ENCODE results near the gene MCU. TPM values are rescaled to one million over a fixed set of nuclear protein-coding genes. Genes with fewer than 3 reads are reported as not detected.
"Not testable (repeated sequence)": the region's sequence is repeated elsewhere in the genome, so short reads cannot be mapped to it uniquely, and the experiment has no call there.

The MCU gene
- total RNA-seq, 1 experiment from 2014 or later = 42.7 TPM

DNA sequence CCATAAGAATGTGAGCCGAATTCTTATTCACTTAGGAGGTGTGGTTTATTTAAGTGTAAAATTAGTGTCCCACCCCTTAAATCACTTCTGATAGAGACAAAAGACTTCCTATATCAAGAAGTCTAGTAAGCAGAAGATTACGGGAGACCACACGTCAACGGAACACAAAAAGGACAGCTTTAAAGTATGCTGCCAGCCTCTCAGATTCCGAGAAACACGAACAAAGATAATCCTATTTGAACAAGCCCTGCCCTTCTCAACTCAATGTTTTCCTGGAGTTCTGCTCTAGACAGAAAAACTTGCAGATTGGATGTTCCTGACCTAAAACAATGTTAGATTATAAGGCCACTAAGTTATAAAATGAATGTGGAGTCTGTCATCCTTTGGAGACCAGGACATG, 4.9 kb upstream of the MCU start:
- DNase-seq (ENCODE audit: low read depth) = no peak

DNA sequence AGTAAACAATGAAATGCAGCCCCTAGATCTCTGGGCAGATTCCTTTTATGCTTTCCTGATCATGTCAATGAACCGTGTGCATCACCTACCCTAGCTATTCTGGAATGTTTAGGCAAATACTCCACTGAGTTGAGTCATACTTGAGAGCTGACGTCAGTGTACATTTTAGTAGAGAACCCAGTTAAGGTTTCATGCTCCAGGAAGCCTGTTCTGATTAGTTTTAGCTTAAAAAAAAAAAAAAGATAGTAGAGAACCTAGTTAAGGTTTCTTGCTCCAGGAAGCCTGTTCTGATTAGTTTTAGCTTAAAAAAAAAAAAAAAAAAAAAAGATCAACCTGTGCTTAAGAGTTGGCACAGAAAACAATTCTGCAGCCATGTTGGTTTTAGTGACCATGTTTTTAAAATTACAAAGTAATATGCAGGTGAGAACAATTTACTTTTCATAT, 3.7 kb upstream of the MCU start:
- peak; percentile 79 for DNase-seq (ENCODE audit: low read depth)

DNA sequence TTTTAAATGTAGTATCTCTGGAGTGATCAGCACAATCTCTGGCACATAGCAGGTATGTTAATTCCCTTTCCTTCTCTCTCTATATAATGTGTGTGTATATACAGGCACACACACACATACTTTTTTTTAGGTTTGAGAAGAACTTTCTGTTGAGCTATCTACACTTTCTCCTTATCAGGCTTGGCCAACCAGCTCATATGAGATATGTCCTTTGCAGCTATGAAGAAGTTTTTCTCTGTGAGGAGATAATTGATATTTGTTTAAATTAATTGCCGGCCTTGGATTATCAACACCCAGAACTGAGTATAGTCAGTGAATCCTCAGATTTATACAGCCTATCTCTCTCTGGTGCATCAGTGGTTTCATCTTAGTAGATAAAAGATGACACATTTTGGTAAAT, 2.3 kb upstream of the MCU start:
- DNase-seq (ENCODE audit: low read depth) = no peak

DNA sequence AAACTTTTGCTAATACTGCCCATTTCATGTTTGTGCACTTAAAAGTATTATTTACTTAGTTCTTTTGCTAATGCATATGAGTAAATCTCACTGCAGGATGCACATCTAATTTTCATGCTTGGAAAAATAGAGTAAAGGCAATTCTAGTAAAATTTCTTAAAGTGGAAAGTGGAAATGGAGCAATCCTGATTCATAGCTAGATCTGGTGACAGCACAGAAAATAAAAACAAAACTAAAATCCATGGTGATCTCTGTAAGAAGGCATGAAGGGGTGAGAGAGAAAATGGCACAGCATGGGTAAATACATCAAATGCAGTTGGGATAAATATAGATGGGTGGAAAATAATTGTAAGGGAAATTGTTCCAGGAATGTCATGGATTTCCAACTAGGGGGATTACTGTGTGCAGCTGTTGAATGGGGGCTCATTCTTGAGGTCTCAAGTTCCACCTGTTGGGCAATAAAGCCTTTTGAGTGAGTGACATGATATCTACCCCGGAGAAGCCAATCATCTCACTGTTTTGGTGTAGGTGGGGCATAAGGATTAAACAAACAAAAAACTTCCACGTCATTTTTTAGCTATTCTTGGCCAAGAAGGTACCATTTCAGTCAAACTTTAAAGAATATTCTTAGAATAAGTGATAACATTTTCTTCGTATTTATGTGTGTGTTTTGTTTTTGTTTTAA, 1.7 kb upstream of the MCU start:
- no peak for DNase-seq (ENCODE audit: low read depth)

DNA sequence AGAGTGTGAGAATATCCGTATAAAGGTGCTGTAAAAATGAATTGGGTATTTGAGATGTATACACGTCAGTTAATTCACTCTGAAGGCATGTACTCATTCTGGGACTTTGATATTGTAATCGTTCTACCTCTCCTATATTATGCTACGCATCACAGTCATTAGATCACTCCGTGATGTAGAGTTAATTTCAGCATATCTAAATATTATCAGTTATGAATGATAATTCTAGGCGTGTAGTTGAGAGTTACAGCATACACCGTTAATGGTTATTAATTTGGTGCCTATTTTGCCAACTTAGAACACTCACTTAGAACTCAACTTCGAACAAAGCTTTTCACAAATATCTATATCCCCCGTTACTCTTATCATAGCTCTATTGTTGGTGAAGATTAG, 477 bp upstream of the MCU start:
- no peak for DNase-seq (ENCODE audit: low read depth)

DNA sequence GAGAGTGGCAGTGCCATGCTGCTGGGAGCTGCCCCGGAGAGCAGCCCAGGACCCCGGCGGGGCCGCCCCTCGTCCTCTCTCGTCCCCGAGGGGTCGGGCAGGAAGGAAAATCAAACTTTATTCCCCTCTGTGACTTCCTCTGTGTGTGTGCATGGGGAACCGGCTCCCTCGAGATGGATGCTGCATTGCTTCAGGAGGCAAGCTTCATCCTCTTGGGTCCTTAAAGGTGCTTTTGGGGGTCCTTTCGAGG, 726 bp downstream of the MCU start:
- DNase-seq (ENCODE audit: low read depth) = no peak

DNA sequence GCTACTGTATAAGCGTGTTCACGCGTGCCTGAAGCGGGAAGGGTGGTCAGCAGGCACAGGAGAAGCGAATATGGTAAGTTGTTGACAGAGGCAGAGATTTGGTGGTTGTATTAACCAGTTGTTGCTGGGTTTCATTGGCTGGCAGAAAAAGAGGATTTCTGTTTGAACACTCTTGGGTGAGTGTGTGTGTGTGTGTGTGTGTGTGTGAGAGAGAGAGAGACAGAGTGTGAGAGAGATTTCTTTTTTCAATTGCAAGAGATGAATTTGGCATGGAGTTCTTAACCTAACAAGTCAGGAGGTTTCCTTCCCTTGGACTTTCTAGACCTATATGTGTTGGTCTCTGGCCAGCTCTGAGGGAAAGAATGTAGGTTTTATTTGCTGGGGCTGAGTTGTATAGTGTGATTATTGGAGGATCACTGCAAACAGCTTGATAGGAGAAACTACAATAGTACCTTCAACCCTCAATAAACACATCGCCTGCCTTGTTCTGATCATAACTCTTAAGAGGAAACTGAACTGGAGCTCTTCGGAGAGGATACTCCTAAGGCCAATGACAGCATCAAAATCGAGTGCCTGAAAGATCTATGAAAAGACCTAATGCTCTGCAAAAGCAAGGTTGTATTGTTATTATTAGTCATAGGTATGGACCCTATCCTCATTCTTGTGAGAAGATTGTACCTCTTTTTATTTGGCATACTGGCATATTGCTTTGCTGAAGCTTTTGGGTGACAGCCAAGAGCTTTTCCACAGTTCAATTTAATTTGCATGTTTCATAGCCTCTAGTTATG, 1.2 kb downstream of the MCU start:
- DNase-seq (ENCODE audit: low read depth) = peak; percentile 4

DNA sequence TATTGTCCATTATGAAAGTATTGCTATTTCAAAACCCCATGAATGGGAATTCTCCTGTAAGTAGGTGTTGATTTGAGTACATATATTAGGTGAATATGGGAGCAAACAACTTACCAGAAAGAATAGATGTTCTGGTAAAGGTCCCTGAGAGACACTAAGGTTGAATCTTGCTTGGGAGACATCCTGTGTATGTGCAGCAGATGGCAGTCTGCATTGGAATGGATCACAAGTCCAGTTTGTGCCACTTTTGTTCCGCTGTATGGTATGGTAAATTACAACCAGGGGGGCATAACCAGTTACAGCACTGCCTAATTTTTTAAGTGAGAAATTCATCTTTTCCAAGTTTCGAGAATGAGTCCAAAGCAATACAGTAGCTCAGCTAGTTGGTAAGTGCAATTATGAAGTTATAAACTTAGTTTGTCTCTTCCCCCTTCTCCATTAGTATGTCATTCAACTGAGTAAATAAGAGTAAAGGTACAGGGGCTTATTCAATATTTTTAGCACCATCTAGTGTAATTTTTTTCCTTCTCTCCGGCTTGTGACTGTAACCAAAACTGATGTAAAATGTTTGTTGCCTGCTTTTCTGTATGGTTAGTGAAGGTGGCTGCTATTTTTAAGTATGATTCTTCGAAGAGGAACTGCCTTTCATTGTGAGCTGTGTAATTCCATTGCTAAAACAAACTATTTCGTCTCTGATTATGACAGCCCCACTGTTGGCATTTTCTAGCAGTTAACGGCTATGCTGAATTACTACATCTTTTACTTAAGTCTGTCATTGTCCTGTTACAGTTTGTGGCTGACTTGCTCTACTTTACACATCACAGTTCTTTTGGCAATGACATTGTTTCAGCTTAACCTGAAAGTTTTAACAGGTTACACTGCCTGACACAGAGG, 2.8 kb downstream of the MCU start:
- DNase-seq (ENCODE audit: low read depth) = peak; percentile 35

DNA sequence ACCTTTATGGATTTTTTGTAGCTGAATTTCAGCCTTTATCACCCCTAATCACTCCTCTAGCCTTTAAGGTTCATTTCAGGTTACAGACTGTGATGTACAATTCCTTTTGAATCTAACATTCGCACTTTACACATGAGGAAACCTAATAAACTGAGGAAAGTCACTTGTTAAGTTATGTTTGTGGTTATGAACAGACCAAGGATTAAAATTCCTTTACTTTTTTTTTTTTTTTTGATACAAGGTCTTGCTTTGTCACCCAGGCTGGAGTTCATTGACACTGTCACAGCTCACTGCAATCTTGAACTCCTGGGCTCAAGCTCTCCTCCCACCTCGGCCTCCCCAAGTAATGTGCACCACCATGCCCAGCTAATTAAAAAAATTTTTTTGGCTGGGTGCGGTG, 3.6 kb downstream of the MCU start:
- no peak for DNase-seq (ENCODE audit: low read depth)

DNA sequence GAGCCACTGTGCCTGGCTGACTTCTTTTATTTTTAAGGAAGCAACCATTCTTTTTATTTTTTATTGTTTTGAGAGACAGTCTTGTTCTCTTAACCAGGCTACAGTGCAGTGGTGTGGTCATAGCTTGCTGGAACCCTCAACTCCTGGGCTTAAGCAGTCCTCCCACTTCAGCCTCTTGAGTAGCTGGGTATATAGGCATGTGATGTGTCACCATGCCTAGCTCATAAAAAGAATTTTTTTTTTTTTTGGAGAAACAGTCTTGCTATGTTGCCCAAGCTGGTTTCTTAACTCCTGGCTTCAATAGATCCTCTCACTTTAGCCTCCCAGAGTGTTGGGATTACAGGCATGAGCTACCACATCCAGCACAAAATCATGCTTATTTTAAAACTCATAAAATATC, 5.8 kb downstream of the MCU start:
- DNase-seq (ENCODE audit: low read depth) = peak; percentile 19

DNA sequence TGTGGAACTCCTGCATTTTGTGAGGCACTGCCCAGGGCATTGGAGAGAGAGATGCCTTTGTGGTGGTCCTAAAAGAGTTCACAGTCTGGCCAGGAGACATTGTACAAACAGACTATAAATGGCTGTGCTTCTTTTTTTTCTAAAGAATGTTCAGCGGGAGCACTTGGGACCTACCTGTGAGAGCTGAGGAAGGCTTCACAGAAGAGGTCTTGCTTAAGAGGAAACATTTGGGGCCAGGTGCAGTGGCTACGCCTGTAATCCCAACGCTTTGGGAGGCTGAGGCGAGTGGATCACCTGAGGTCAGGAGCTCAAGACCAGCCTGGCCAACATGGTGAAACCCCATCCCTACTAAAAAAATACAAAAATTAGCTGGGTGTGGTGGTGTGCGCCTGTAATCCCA, 10.5 kb downstream of the MCU start:
- DNase-seq (ENCODE audit: low read depth) = not testable (repeated sequence)

DNA sequence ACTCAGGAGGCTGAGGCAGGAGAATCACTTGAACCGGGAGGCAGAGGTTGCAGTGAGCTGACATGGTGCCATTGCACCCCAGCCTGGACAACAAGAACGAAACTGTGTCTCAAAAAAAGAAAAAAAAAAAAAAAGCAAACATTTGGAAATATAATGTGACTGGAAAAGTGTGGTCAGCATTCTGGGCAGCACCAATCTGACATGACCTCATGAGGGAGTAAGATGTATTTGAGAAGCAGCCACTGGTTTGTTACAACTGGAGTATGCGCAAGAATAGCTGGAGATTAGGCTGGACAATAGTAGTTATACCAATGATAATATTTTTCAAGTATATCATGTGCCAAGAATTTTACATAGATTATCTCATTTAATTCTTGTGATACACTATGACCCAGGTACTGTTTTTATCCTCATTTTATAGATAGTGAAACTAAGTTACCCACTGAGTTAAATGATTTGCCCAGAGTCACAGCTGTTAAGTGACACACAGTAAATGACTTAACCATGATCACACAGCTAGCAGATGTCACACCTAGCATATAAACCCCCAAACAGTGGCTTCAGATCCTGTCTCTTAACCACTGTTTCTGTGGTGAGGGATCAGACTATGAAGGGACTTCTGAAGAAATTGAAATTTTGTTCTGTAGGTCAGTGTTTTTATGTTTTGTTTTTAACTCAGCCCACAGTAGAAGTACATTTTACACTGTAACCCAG, 11.1 kb downstream of the MCU start:
- DNase-seq (ENCODE audit: low read depth) = no peak

DNA sequence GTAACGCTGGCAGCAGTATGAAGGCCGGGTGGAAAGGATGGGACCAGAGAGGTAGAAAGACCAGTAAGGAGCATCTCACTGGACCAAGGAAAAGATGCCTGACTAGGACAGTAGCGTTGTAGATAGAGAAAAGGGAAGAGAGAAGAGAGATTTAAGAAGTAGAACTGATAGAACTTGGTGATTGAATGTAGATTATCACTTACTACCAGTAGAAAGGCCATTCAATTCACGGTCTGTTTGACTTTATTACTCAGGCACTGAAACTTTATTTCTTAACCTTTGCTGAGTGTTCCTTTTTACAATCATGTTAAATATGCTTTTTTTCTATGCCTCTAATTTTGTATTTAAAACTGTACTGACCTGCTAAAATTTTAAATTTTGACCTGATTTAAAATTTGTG, 12.2 kb downstream of the MCU start:
- no peak for DNase-seq (ENCODE audit: low read depth)

DNA sequence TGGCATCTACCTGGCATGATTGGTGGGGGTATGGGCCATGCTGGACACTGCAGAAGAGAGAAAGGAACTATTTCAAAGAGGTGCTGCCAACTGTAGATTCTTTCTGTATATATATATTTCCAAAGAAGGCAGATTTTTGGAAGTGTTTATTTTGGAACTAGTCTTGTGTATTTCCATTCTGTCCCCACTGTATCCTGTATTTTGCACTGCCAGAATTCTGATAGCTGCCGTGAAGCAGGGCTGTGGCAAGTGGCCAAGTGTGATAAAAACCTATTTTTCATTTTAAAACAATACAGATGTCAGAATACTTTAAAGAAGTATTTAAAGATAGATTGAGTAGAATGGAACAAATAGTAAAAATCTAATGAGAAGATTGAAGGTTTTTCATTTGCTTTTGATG, 17.1 kb downstream of the MCU start:
- DNase-seq (ENCODE audit: low read depth) = no peak

DNA sequence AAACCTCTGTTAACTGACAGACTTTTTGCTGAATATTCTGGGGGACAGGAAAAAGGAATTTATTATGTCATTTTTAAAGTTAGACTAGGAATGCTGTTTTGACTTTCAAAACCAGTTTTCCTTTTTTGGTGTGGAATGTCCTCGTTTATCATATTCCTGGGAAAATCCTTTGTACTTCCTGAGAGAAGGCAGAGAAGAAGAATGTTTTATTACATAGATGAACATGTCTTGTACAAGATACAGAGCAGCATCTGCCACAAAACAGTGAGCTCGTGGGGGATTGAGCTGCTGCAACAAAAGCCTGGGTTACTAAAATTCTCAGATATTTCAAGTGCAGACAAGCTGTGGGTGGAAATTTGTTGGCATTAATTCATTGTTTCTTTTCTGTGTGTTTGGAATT, 20.2 kb downstream of the MCU start:
- no peak for DNase-seq (ENCODE audit: low read depth)

DNA sequence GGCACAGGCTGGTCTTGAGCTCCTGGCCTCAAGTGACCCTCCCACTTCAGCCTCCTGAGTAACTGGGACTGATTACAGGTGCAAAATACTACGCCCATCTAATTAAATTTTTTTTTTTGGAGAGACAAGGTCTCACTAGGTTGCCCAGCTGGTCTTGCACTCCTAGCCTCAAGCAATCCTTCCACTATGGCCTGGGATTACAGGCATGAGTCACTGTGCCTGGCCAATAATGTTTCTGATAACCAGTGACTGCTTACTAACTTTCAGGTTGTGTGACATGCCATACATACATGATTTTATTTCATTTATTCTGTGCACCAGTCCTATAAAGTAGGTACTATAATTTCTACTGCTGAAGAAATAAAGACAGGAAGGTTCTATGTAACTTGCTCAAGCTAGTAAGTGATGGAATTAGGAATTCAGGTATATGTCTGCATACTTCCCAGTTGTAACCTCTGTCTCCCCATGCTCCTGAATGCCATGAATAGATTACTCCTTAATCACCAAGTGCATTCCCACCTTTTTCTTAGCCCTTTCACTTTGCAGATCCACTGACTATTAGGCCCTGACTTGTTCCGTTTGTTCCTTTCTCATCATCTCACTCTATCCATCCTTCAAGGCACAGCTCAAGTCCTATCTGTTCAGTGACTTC, 28.1 kb downstream of the MCU start:
- peak; percentile 9 for DNase-seq (ENCODE audit: low read depth)

DNA sequence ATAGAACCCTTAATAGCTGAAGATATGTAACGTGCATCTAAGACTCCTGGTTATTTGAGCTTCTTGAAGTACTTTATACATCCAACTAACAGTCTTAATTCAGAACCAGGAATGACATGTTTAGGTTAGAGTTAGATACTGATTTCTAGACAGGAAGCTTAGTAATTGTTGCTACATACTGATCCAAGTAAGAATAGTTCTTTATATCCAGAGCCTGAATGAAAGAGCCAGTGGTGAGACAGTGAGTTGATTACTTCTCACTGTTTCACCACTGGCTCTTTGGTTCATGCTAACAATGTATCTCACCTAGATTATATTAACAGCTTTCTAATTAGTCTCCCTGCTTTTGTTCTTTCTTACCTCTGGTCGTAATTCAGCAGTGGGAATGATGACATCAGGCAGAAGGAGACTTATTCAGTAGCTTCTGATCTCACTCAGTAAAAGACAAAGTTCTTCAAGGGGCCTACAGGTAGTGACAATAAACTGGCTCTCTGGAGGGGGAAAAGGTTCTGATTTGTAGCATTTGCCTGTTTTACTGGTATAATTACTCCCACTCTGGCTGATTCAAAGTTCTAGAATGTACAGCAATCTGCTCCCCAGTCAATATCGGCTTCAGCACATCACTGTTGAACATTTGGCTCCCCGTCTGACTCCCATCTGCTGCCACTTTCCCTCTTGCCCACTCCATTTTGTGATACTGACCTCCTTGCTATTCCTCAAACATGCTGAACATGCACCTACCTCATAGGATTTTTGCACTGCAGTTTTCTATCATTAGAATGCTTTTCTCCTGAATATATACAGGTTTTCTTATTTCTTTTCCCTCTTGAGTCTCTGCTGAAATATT, 29.1 kb downstream of the MCU start:
- DNase-seq (ENCODE audit: low read depth) = no peak

DNA sequence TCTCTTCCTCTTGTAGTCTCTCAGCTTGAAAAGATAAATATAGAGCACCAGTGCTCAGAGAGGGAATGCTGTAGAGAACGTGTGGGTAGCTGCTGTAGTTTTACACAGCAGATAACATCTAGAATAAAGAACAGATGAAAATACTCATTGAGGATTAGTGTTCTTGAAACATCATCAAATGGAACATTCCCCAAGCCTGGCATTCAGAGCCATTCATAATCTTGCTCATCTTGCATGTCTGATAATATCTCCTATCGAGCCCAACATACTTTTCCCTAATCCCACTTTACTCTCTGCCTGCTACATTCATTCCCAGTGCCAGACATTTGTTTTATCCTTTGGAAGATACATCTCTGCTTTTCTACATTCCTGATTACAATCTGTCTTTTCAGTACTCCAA, 35.2 kb downstream of the MCU start:
- no peak for DNase-seq (ENCODE audit: low read depth)

DNA sequence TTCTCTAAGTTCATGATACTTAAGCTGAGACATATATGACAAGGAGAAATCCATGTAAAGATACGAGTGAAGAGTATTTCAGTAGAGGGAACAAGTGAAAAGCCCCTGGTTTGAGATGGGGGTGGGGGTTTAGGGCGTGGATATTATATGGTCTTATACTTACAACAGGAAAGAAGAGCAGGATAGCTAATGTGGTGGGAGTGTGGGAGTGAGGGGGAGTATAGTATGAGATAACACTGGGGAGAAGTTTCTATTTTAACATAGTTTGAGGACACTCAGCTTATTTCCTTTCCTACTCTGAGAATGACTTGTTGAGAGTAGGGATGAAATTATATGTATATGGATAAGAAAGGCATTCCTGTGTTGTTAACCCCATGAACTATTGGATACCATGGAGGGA, 36.5 kb downstream of the MCU start:
- no peak for DNase-seq (ENCODE audit: low read depth)

DNA sequence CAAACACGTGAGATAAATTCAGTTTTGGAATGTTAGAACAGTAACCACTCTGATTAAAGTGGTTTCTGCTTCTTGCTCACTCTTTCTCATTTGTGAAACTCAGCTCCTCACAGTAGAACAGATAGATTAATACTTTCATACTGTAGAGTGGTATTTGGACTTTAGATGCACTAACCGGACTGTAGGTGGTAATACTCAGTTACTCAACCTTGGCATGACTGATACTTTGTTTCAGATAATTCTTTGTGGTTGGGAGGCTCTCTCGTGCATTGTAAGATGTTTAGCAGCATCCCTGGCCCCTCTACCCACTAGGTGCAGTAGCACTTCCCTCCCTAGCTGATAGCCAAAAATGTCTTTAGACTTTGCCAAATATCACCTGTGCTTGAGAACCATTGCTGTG, 37.6 kb downstream of the MCU start:
- DNase-seq (ENCODE audit: low read depth) = no peak

DNA sequence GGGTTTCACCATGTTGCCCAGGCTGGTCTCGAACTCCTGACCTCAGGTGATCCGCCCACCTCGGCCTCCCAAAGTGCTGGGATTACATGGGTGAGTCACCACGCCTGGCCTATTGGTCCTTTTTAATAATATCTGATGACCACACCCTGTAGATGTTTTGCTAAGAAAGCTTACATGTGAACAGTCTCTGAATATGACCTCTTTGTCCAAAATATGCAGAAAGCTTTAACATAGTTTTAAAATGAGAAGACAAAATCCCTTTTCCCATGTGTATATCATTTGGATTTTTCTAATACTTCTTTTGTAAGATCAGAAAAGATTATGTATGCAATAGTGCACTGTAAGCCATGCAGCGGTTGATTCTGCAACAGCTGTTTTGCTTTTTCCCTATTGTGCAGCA, 38.5 kb downstream of the MCU start:
- no peak for DNase-seq (ENCODE audit: low read depth)
